HL-60/S4 treated with phorbol 12-myristate 13-acetate at 8.2 ng/mL for 4 days and 3 days (cell line): Measurements from ENCODE around the gene FLNA.
"Not testable (repeated sequence)": the region's sequence is repeated elsewhere in the genome, so short reads cannot be mapped to it uniquely, and the experiment has no call there.

ENCODE experiments used
- in situ Hi-C: fragments of 300-500 bp; cut with MboI; formaldehyde crosslinking; loops from 2 replicates; pipeline ENCODE4 v1.15.0; 2022; ENCODE audit warnings: low sequenced_read_pairs

Gene FLNA

GRCh38 chrX:154374313-154375155 lies at the start of gene FLNA:
TSS of gene FLNA (minus strand) at chrX:154374634. CDS start at chrX:154371245, 3,389 bp downstream.
- in situ Hi-C loops, result no loop called here

- in situ Hi-C loops, result no loop called here
These were observed 45.9 kb upstream of the FLNA start for GRCh38 chrX:154420402-154420756.

GRCh38 chrX:154419688-154420401 lies 45.4 kb upstream of the FLNA start:
- in situ Hi-C loops, result no loop called here

- in situ Hi-C loops, result no loop called here
These were observed 44.8 kb upstream of the FLNA start for GRCh38 chrX:154419189-154419588.

GRCh38 chrX:154417157-154417556 lies 42.7 kb upstream of the FLNA start:
- in situ Hi-C loops, result no loop called here

- in situ Hi-C loops, result no loop called here
These were observed 38.7 kb upstream of the FLNA start for GRCh38 chrX:154413142-154413541.

- in situ Hi-C loops, result no loop called here
These were observed 38.0 kb upstream of the FLNA start for GRCh38 chrX:154412468-154412867.

GRCh38 chrX:154411981-154412340 lies 37.5 kb upstream of the FLNA start:
- in situ Hi-C loops, result no loop called here

- in situ Hi-C loops, result no loop called here
These were observed 34.9 kb upstream of the FLNA start, which contains the start of gene DNASE1L1 for GRCh38 chrX:154409222-154409871. TSS of gene DNASE1L1 (minus strand) at chrX:154409254. CDS start at chrX:154405568, 3,686 bp downstream.

- in situ Hi-C loops, result no loop called here
These were observed 34.3 kb upstream of the FLNA start for GRCh38 chrX:154408659-154409221.

- in situ Hi-C loops, result no loop called here
These were observed 30.3 kb upstream of the FLNA start for GRCh38 chrX:154404625-154405192.

GRCh38 chrX:154403858-154404257 lies 29.4 kb upstream of the FLNA start:
- in situ Hi-C loops, result no loop called here

- in situ Hi-C loops, result no loop called here
These were observed 28.8 kb upstream of the FLNA start for GRCh38 chrX:154403192-154403591.

GRCh38 chrX:154402622-154403127 lies 28.2 kb upstream of the FLNA start:
- in situ Hi-C loops, result no loop called here

- in situ Hi-C loops, result no loop called here
These were observed 27.6 kb upstream of the FLNA start for GRCh38 chrX:154401918-154402621.

- in situ Hi-C loops, result no loop called here
These were observed 26.8 kb upstream of the FLNA start for GRCh38 chrX:154401045-154401799.

GRCh38 chrX:154400369-154400817 lies 26.0 kb upstream of the FLNA start:
- in situ Hi-C loops, result not testable (repeated sequence)

- in situ Hi-C loops, result no loop called here
These were observed 25.3 kb upstream of the FLNA start for GRCh38 chrX:154399527-154400368.
